GM18907 (cell line): ENCODE results near the gene SKAP2.
A peak's percentile ranks its signal among the peaks of the same experiment; 100 is the strongest.

Source experiments
- ATAC-seq: cut with Tn5 transposase; IDR thresholded peaks from one replicate; pipeline ENCODE4 v1.9.1; 2021; ENCODE audit warnings: mild to moderate bottlenecking, moderate library complexity; ENCODE audit not compliant: unreplicated experiment

Gene SKAP2

GRCh38 chr7:26698194-26698593, 166.2 kb downstream of the SKAP2 start:
- no peak for ATAC-seq

DNA sequence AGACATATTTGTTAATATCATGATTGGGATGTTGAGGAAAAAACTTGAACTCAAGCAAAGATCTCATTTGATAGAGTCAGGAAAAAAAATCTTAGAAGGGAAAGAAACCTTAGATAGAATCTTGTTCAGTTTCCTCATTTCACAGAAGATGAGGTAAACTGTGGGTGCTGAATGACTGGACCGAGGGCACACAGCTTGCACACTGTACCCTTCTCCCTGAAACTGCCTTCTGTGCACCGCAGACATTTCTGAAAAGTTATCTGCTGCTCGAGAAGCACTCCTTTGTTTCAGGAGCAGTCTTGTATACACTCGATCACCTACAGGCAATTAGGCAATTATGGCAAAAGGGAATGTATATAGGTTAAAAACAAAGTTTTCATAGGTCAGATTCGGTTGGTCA, 167.4 kb downstream of the SKAP2 start:
- no peak for ATAC-seq

DNA sequence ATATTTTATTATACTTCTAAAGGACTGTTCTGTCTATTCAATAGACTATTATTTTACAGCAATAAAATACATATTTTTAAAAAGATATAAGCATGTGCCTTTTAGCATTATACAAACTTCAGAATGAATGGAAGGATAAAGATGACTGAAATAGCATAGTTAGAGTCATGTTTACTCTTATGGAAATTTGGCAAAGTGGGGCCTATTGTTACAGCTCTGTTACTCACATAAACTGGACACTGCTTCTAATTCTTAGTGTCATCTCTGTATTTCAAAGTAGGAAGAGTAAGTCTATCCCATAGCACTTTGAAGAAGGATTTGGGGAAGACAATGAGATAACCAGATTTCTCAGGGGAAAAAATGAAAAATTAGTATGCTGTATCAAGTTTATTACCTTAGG, 168.2 kb downstream of the SKAP2 start:
- no peak for ATAC-seq

GRCh38 chr7:26694713-26695112, 169.7 kb downstream of the SKAP2 start:
- no peak for ATAC-seq

- ATAC-seq = no peak
Measured at GRCh38 chr7:26694141-26694540, 170.2 kb downstream of the SKAP2 start.

DNA sequence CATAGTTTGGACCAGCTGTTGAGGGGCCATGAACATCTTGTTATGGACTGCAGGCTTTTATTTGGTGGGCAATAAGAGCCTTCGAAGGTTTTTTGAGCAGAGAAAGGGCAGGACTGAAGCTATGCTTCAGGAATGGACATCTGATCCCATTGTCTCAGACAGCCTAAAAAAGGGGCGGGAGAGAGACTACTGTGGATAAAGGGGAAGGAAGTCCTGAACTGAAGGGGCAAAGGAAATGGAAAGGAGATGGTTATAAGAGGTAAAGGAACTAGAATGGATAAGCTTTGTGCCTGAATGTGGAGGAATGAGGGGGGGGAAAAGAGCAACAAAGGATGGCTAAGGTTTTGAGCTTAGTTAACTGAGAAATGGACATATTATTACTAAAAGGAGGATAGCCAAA, 172.5 kb downstream of the SKAP2 start:
- no peak for ATAC-seq

DNA sequence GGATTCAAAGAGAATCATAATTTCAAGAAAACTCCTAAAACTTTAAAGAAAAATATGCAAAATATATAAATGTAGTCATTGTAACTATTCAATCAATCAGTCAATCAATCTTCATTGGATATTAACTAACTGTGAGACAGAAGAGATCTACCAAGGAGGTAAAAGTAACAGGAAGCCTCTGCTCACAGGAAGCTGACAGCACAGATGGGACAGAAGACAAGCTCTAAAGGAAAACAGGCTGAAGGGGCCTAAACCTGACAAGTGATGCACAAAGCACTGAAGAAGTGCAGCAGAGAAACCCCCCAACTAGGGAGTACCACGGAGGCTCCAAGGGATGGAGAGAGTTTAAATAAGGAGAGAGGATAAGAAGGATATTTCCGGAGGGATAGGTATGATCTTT, 173.0 kb downstream of the SKAP2 start:
- no peak for ATAC-seq

DNA sequence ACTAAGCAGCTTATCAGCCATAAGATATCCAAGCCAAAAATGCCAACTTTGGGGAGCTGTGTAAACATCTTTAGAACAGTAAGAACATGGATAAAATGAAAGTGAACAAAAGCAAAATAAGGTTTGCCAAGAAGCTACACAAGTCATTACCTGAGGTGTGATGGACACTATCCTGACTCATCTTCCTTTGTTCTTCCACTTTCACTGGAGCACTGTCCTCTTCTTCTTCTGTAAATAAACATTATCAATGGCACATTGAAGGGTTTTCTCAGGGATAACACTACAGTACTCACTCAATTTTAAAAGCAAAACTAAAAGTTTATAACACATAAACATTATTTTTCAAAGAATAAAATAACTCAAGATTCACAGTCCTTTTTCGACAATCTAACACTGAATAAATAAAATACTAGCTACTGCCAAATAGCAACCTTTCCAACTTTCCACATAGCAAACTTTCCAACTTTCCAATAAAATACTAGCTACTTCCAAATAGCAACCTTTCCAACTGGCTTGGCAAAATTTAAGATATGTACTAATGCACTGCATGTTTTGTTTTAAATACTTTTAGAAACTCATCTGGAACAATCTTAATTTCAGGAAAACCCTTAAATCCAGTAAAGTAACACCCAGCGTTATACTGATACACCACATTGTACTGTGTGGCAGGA, 174.1 kb downstream of the SKAP2 start:
- no peak for ATAC-seq

- peak; percentile 70 for ATAC-seq
Measured at GRCh38 chr7:26688936-26689506, 175.4 kb downstream of the SKAP2 start.

GRCh38 chr7:26688388-26688787, 176.0 kb downstream of the SKAP2 start:
- ATAC-seq = no peak

- ATAC-seq = no peak
Measured at GRCh38 chr7:26687032-26687431, 177.4 kb downstream of the SKAP2 start.

GRCh38 chr7:26686448-26686981, 177.9 kb downstream of the SKAP2 start:
- ATAC-seq = no peak

DNA sequence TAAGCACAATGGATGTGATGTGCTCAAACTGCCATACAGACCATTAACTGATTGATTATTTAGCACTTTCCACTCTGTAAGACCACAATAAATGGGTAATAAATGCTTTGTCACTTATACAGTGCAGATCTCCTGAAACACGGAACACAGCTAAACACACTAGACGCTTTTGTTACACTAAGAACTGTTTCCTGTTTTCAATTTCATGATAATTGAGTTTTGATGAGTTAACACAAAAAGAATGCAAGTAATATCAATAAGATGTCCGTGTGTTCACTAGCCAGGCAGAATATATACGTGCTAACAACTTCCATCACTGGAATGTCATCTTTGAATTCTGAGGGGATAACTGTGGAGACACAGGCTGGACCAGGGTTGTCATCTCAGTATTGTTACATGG, 178.8 kb downstream of the SKAP2 start:
- no peak for ATAC-seq

- no peak for ATAC-seq
Measured at GRCh38 chr7:26684447-26684846, 179.9 kb downstream of the SKAP2 start.

GRCh38 chr7:26683277-26683676, 181.1 kb downstream of the SKAP2 start:
- no peak for ATAC-seq

GRCh38 chr7:26681819-26682418, 182.5 kb downstream of the SKAP2 start:
- no peak for ATAC-seq

GRCh38 chr7:26680587-26680986, 183.8 kb downstream of the SKAP2 start:
- ATAC-seq = no peak

DNA sequence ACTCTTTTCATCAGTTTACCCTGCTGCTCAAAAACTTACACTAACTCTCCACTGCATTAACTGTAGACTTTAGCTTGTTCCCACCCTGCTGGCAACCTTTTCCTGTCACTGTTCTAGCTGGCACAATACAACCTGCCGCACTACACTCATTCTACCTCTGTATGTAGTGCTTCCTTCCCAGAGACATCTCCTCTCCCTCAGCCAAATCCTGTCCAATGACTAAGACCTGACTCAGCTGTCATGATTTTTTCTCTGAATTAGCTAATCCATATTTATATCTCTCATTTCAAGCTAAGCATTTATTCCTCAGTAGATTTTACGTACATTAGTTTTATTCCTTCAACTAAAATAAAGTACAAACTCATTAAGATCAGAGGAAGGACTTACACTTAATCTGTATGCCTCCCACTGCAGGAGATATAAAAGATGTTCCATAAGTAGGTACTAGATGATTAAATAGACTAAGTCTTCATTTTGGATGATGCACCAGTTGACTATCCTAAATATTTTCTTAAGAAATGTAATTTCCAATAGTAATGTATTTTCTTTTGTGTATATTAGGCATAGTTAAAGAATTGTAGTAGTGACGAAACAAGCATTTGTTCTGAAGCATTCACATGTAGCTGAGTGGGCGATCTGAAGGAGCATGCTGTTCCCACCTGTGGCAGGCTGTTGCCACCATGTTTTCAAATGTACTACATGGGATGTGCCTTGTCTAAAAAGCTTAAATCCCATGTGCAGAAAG, 189.1 kb downstream of the SKAP2 start:
- ATAC-seq = no peak

- ATAC-seq = no peak
Measured at GRCh38 chr7:26673858-26674257, 190.5 kb downstream of the SKAP2 start.

DNA sequence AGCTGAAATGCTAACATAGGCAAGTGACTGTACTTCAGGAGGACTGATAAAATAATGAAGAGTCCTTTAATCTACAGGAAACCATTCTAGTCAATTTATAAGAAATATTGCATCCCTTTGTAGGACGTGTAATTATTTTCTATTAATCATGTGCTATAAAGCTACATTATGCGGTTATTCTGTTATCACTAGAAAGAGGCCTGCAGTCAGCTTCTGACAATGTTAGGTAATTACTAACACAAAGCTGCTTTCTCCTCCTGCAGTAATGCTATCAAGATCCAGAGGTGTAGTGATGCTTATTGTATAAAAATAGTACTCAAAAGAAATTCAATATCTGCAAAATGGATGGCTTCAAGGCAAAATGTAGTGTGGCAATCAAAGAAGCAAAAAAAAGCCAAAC, 191.1 kb downstream of the SKAP2 start:
- no peak for ATAC-seq

DNA sequence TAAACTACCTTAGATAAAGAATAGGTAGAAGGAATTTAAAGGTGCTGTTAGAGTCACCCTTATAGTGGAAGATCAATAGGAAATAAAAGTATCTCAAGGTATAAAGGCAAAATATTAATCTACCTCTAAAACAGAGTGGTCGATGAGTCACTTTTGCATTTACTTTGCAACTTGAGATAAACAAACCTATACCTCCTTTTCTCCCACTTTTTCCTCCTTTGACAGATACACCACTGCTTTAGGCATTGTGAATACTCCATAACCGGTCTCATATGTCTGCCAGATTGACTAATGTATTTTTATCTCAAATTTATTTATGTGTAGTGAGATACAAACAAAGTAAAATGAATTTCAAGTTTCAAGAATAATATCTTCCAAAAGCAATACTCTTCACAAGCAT, 193.5 kb downstream of the SKAP2 start:
- no peak for ATAC-seq

DNA sequence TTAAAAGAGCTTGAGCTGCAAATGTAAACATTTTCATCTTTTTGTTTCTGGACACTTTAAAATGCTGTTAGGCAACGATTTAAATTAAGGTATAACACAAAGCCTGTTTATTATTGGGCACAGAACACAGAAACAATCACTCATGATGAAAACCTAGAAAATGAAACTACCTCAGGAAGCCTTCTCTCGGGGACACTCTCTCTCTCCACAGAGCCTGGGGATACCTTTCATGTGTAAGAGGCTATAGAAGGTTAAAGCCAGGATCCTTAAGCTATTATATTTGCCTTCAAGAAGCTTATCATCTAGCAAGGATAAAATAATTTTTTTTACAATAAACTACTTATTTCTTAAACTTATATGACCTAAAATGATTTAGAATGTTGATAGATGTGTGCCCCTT, 194.1 kb downstream of the SKAP2 start:
- no peak for ATAC-seq
